ENCODE measurements around the gene PARS2.

DNA sequence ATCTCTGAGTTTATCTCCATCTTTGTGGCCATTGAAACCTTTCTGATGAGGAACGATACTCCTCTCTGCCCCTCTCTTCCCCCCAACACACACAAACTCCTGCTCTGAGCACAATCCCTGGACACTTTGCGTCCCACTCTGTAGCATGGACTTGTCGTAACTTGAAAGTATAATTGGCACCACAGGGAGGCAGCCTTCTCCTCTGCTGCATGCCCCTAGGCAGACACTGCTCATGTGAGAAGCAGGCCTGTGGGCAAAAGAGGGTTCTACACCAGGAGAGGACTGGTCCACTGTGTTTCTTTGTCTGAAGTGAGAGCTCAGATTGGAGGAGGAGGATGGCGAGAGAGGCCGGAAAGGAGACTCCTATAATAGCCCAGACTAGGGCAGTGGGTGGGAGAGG, 3.8 kb upstream of the PARS2 start:
- TF ChIP-seq, protein P1, sequence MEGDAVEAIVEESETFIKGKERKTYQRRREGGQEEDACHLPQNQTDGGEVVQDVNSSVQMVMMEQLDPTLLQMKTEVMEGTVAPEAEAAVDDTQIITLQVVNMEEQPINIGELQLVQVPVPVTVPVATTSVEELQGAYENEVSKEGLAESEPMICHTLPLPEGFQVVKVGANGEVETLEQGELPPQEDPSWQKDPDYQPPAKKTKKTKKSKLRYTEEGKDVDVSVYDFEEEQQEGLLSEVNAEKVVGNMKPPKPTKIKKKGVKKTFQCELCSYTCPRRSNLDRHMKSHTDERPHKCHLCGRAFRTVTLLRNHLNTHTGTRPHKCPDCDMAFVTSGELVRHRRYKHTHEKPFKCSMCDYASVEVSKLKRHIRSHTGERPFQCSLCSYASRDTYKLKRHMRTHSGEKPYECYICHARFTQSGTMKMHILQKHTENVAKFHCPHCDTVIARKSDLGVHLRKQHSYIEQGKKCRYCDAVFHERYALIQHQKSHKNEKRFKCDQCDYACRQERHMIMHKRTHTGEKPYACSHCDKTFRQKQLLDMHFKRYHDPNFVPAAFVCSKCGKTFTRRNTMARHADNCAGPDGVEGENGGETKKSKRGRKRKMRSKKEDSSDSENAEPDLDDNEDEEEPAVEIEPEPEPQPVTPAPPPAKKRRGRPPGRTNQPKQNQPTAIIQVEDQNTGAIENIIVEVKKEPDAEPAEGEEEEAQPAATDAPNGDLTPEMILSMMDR (IDR thresholded peaks at IDR 0.05; ENCODE audit: poor library complexity, severe bottlenecking) = no peak
- TF ChIP-seq, protein P2, sequence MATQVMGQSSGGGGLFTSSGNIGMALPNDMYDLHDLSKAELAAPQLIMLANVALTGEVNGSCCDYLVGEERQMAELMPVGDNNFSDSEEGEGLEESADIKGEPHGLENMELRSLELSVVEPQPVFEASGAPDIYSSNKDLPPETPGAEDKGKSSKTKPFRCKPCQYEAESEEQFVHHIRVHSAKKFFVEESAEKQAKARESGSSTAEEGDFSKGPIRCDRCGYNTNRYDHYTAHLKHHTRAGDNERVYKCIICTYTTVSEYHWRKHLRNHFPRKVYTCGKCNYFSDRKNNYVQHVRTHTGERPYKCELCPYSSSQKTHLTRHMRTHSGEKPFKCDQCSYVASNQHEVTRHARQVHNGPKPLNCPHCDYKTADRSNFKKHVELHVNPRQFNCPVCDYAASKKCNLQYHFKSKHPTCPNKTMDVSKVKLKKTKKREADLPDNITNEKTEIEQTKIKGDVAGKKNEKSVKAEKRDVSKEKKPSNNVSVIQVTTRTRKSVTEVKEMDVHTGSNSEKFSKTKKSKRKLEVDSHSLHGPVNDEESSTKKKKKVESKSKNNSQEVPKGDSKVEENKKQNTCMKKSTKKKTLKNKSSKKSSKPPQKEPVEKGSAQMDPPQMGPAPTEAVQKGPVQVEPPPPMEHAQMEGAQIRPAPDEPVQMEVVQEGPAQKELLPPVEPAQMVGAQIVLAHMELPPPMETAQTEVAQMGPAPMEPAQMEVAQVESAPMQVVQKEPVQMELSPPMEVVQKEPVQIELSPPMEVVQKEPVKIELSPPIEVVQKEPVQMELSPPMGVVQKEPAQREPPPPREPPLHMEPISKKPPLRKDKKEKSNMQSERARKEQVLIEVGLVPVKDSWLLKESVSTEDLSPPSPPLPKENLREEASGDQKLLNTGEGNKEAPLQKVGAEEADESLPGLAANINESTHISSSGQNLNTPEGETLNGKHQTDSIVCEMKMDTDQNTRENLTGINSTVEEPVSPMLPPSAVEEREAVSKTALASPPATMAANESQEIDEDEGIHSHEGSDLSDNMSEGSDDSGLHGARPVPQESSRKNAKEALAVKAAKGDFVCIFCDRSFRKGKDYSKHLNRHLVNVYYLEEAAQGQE (IDR thresholded peaks at IDR 0.05; ENCODE audit: borderline replicate concordance) = no peak
- TF ChIP-seq EZH2 (IDR thresholded peaks at IDR 0.05; ENCODE audit: borderline replicate concordance, insufficient read depth, low read length, poor library complexity, severe bottlenecking) (no peak), EP300 (conservative IDR thresholded peaks at IDR 0.05; ENCODE audit: poor library complexity, severe bottlenecking) (no peak), MXI1 (conservative IDR thresholded peaks at IDR 0.05; ENCODE audit: poor library complexity, severe bottlenecking) (no peak), POLR2AphosphoS5 (IDR thresholded peaks at IDR 0.05) (no peak), RAD21 (conservative IDR thresholded peaks at IDR 0.05) (no peak), TAF1 (IDR thresholded peaks at IDR 0.05; ENCODE audit: low read depth) (no peak), SMC3 (conservative IDR thresholded peaks at IDR 0.05; ENCODE audit: poor library complexity) (no peak)
